Astrocyte of the cerebellum (primary cell): Measurements from ENCODE around the gene LIMS2.

ENCODE experiments used
- DNase-seq: peaks from one replicate; pipeline ENCODE4 v3.0.0-alpha.2; 2011; ENCODE audit warnings: low read depth
- H3K4me3 ChIP-seq: 2 replicates; pipeline ENCODE4 v1.5.1; 2011; ENCODE audit warnings: mild to moderate bottlenecking, low read depth, low read length, moderate library complexity
- in situ Hi-C: cut with HindIII; loops from 2 replicates; pipeline ENCODE4 v1.10.0; 2017; ENCODE audit warnings: low sequenced_read_pairs
- TF ChIP-seq, protein P1 (sequence below): IDR thresholded peaks from 2 replicates; pipeline ENCODE4 v1.5.1; 2012; ENCODE audit warnings: low read length, low read depth, moderate library complexity, mild to moderate bottlenecking; ENCODE audit errors: missing control alignments

LIMS2 gene

DNA sequence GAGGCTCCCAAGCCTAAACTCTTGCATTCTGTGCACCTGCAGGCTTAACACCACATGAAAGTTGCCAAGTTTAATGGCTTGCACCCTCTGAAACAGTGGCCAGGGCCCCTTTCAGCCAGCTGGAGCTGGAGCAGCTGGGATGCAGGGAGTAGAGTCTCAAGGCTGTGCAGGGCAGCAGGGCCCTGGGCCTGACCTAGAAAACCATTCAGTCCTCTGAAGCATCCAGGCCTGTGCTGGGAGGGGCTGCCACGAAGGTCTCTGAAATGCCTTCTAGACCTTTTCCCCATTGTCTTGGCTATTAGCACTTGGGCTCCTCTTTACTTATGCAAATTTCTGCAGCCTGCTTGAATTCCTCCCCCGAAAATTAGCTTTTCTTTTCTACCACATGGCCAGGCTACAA, 15.4 kb upstream of the LIMS2 start:
- TF ChIP-seq, protein P1, sequence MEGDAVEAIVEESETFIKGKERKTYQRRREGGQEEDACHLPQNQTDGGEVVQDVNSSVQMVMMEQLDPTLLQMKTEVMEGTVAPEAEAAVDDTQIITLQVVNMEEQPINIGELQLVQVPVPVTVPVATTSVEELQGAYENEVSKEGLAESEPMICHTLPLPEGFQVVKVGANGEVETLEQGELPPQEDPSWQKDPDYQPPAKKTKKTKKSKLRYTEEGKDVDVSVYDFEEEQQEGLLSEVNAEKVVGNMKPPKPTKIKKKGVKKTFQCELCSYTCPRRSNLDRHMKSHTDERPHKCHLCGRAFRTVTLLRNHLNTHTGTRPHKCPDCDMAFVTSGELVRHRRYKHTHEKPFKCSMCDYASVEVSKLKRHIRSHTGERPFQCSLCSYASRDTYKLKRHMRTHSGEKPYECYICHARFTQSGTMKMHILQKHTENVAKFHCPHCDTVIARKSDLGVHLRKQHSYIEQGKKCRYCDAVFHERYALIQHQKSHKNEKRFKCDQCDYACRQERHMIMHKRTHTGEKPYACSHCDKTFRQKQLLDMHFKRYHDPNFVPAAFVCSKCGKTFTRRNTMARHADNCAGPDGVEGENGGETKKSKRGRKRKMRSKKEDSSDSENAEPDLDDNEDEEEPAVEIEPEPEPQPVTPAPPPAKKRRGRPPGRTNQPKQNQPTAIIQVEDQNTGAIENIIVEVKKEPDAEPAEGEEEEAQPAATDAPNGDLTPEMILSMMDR, result no peak
- DNase-seq, result no peak
- H3K4me3 ChIP-seq, result no peak overlapping the region
- in situ Hi-C loops, result no loop called here

DNA sequence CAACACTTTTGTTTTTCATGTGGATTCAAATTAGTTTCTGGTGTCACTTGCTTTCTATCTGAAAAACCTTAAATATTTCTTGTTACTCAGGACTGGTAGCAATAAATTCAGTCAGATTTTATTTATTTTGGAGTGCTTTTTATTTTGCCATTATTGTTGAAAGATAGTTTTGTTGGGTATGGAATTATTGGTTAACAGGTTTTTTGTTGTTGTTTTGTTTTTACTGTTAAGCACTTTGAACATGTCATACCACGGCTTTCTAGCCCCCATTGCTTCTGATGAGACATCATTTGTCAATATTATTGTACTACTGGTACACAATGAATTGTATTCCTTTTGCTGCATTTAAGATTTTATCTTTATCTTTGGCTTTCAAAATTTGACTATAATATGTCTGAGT, 13.1 kb upstream of the LIMS2 start:
- TF ChIP-seq, protein P1, result no peak
- DNase-seq, result no peak
- in situ Hi-C loops, result no loop called here
- no peak overlapping the region for H3K4me3 ChIP-seq

DNA sequence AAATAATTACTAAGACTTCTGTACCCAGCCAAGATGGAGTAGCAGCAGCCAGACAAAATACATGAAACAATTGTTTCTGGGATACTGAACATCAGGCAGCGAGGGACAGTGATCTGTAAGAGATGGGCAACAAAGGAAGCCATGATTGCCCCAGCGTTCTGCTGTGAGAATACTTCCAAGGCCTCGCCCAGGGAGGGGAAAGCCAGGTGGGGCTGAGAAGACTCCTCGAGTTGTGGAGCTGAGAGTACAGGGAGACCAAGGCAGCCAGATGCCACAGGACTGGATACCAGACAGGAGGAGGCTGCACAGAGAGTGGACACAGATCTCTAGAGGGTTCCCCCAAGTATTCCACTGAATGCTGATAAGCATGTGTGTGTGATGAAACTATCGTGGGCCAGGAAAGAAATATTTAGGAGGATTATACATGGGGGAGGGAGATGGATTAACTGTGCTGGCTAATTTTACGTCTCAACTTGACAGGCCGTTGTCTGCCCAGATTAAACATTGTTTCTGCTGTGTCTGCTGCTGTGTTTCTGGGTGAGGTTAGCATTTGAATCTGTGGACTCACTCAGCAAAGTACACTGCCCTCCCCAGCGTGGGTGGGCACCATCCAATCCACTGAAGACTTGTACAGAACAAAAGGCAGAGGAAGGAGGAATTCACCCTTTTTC, 10.2 kb upstream of the LIMS2 start:
- no peak overlapping the region for H3K4me3 ChIP-seq
- in situ Hi-C loops, result no loop called here
- DNase-seq, result no peak
- TF ChIP-seq, protein P1, result no peak

DNA sequence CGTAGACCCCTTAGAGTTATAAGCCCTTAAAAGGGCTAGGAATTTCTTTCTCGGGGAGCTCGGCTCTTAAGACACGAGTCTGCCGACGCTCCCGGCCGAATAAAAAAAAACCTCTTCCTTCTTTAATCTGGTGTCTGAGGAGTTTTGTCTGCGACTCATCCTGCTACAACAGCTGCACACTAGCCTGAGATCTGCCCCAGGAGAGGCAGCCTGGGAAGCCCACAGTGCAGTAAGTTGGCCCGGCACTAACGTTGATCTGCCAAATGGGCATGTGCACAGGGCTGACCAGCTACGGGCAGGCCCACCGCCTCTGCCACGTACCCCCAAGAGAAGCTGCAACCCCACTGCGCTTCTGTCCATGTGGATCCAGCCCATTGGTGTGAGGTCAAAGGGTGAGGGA, 8.4 kb upstream of the LIMS2 start:
- DNase-seq, result no peak
- in situ Hi-C loops, result no loop called here
- TF ChIP-seq, protein P1, result no peak
- no peak overlapping the region for H3K4me3 ChIP-seq

DNA sequence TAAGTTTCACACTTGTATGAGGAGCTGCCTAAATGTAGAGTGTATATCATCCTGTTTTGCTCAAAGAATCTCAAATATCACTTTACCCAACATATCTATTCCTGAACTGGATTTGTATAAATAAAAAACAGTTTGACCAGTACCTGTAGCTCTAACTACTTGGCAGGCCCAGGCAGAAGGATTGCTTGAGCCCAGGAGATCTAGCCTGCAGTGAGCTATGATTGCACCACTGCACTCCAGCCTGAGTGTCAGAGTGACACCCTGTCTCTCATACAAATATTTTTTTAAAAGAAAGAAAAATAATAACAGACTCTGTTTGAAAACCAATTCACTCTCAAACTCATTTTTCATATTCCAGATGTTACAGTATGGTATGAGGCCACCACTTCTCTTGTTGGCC, 7.7 kb upstream of the LIMS2 start:
- TF ChIP-seq, protein P1, result no peak
- no peak overlapping the region for H3K4me3 ChIP-seq
- in situ Hi-C loops, result no loop called here
- DNase-seq, result no peak

DNA sequence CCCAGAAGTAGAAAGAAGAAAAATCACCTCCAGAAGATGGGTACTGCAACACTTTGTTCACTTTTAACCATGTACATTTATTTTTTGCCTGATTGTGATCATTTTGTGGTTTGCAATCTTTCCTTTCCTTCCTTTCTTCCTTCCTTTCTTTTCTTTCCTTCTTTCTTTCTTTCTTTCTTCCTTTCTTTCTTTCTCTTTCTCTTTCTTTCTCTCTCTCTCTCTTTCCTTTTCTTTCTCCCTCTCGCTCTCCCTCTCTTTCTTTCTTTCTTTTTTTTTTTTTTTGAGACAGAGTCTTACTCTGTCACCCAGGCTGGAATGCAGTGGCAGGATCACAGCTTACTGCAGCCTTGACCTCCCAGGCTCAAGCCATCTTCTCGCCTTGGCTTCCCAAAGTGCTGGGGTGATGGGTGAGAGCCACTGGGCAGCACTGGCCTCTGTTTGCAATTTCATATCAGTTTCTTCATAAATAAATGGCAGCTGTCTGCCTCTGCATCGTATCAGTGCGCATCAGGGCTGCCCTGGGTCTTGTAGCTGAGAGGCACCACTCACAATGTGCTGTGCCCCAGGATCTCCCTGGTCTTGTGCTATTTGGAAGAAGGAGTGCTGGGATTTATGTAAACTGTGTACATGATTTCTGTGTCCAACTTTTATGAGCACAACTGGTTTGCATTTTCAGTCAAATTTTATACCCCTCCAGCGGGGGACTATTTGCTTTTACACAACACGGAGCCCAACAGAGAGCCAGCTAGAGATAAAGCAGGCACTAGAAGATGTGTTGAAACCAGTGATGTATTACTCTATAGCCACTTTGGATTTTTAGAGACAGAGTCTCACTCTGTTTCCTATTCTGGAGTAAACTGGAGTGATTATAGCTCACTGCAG, 6.9 kb upstream of the LIMS2 start:
- in situ Hi-C loops, result no loop called here
- H3K4me3 ChIP-seq, result no peak overlapping the region
- TF ChIP-seq, protein P1, result no peak
- DNase-seq, result no peak
